ENCODE measurements around the gene PLA2G4A.

GRCh38 chr1:186915555-186915954 lies 86.8 kb downstream of the PLA2G4A start:
- TF ChIP-seq CTCF (IDR thresholded peaks at IDR 0.05) (no peak), POLR2A (IDR thresholded peaks at IDR 0.05) (no peak)
